Hepatocyte (in vitro differentiated cells): ENCODE results near the gene SCART1. TPM values are rescaled to one million over a fixed set of nuclear protein-coding genes. Genes with fewer than 3 reads are reported as not detected.

Source experiments
- DNase-seq: peaks from one replicate; pipeline ENCODE4 v3.0.0-alpha.2; 2016; ENCODE audit warnings: low spot score
- H2AFZ ChIP-seq: fragments of 200-600 bp; sonication (generic); 2 replicates; pipeline ENCODE4 v1.6.0; 2016; ENCODE audit warnings: antibody characterized with exemption, mild to moderate bottlenecking
- H3K27ac ChIP-seq: fragments of 200-600 bp; sonication (generic); 2 replicates; pipeline ENCODE4 v1.5.1; 2016; ENCODE audit warnings: mild to moderate bottlenecking
- H3K27me3 ChIP-seq: fragments of 200-600 bp; sonication (generic); 2 replicates; pipeline ENCODE4 v1.6.1; 2016
- H3K36me3 ChIP-seq: fragments of 200-600 bp; sonication (generic); replicated peaks from 2 replicates; pipeline ENCODE4 v1.5.1; 2016; ENCODE audit warnings: low read depth; ENCODE audit not compliant: insufficient read depth
- H3K4me1 ChIP-seq: fragments of 200-600 bp; sonication (generic); 2 replicates; pipeline ENCODE4 v1.5.1; 2016; ENCODE audit warnings: mild to moderate bottlenecking, moderate library complexity; ENCODE audit not compliant: insufficient read depth
- H3K4me2 ChIP-seq: fragments of 200-600 bp; sonication (generic); 2 replicates; pipeline ENCODE4 v1.6.0; 2016
- H3K4me3 ChIP-seq: fragments of 200-600 bp; sonication (generic); 2 replicates; pipeline ENCODE4 v1.5.1; 2016; ENCODE audit warnings: mild to moderate bottlenecking
- H3K79me2 ChIP-seq: fragments of 200-600 bp; sonication (generic); 2 replicates; pipeline ENCODE4 v1.6.0; 2017; ENCODE audit warnings: mild to moderate bottlenecking
- H3K9me2 ChIP-seq: fragments of 200-600 bp; sonication (generic); replicated peaks from 2 replicates; pipeline ENCODE4 v1.6.0; 2017; ENCODE audit warnings: mild to moderate bottlenecking; ENCODE audit not compliant: insufficient read depth
- H3K9me3 ChIP-seq: fragments of 200-600 bp; sonication (generic); 2 replicates; pipeline ENCODE4 v1.5.1; 2016; ENCODE audit warnings: low read depth, mild to moderate bottlenecking
- H4K20me1 ChIP-seq: fragments of 200-600 bp; sonication (generic); 2 replicates; pipeline ENCODE4 v1.6.0; 2016; ENCODE audit warnings: mild to moderate bottlenecking; ENCODE audit not compliant: insufficient read depth, poor library complexity, severe bottlenecking
- CTCF ChIP-seq: fragments of 200-600 bp; sonication (generic); IDR thresholded peaks from 2 replicates; pipeline ENCODE4 v1.5.1; 2016; ENCODE audit warnings: antibody characterized with exemption, mild to moderate bottlenecking; ENCODE audit not compliant: poor library complexity
- EZH2 ChIP-seq: fragments of 200-600 bp; sonication (generic); IDR thresholded peaks from 2 replicates; pipeline ENCODE4 v1.6.1; 2016; ENCODE audit warnings: antibody characterized with exemption, mild to moderate bottlenecking, borderline replicate concordance
- EZH2phosphoT487 ChIP-seq: fragments of 200-600 bp; sonication (generic); IDR thresholded peaks from one replicate; pipeline ENCODE4 v1.6.1; 2018; ENCODE audit warnings: antibody characterized with exemption, mild to moderate bottlenecking, low read depth, moderate library complexity; ENCODE audit not compliant: unreplicated experiment, severe bottlenecking
- WGBS: methylation state at CpG from one replicate; pipeline ENCODE4 v1.1.6; 2016; ENCODE audit warnings: low lambda C conversion rate; ENCODE audit errors: missing lambda C conversion rate; 5-methylcytosine and 5-hydroxymethylcytosine counted together
- polyA plus RNA-seq: library from polyadenylated mRNA; unstranded; fragments of >200 nt; fragmentation: Nextera tagmentation; extraction: Ambion mirVana; gene quantifications from 2 replicates; pipeline ENCODE4 v1.2.1, GENCODE V29; 2016
- total RNA-seq: library from RNA; depleted of rRNA; stranded (reverse); fragments of >200 nt; gene quantifications from 2 replicates; pipeline ENCODE4 v1.2.3, GENCODE V29; 2014

SCART1 gene
- total and polyA plus RNA-seq, 2 experiments from 2014 or later = 0.63 to 1.00 TPM

GRCh38 chr10:133454204-133454893, 604 bp downstream of the SCART1 start:
- no peak overlapping the region for H3K27ac ChIP-seq
- TF ChIP-seq EZH2phosphoT487 (no peak), EZH2 (no peak), CTCF (no peak)
- no peak for DNase-seq

GRCh38 chr10:133455196-133455595, 1.5 kb downstream of the SCART1 start:
- WGBS = 64% methylated on average over 5 of the region's 5 CpGs
- no peaks in the 10 kb centered on the region for H3K4me1 ChIP-seq
- no peaks in the 10 kb centered on the region for H4K20me1 ChIP-seq
- no peak overlapping the region for H3K4me2 ChIP-seq
- no peak overlapping the region for H2AFZ ChIP-seq
- H3K27me3 ChIP-seq = no peaks in the 10 kb centered on the region
- TF ChIP-seq EZH2phosphoT487 (no peak), EZH2 (no peak), CTCF (no peak)
- no peak overlapping the region for H3K4me3 ChIP-seq
- no peak overlapping the region for H3K27ac ChIP-seq
- no peaks in the 10 kb centered on the region for H3K9me3 ChIP-seq
- H3K9me2 ChIP-seq = no peaks in the 10 kb centered on the region
- H3K36me3 ChIP-seq = no peaks in the 10 kb centered on the region
- no peaks in the 10 kb centered on the region for H3K79me2 ChIP-seq
- no peak for DNase-seq

More at GRCh38 chr10:133454204-133454893, 604 bp downstream of the SCART1 start:
- Histone ChIP-seq H3K4me2 (no peak overlapping the region), H3K36me3 (no peaks in the 10 kb centered on the region), H3K9me2 (no peaks in the 10 kb centered on the region), H2AFZ (no peak overlapping the region), H4K20me1 (no peaks in the 10 kb centered on the region), H3K27me3 (no peaks in the 10 kb centered on the region), H3K4me1 (no peaks in the 10 kb centered on the region), H3K4me3 (no peak overlapping the region), H3K9me3 (no peaks in the 10 kb centered on the region), H3K79me2 (no peaks in the 10 kb centered on the region)
- 72% methylated on average over 6 of the region's 10 CpGs for WGBS

- Histone ChIP-seq H3K4me3 (no peak overlapping the region), H3K27ac (no peak overlapping the region), H4K20me1 (no peaks in the 10 kb centered on the region), H3K27me3 (no peaks in the 10 kb centered on the region), H3K79me2 (no peaks in the 10 kb centered on the region), H3K9me2 (no peaks in the 10 kb centered on the region), H3K4me2 (no peak overlapping the region), H2AFZ (no peak overlapping the region), H3K9me3 (no peaks in the 10 kb centered on the region), H3K4me1 (no peaks in the 10 kb centered on the region), H3K36me3 (no peaks in the 10 kb centered on the region)
- DNase-seq = no peak
- TF ChIP-seq EZH2phosphoT487 (no peak), EZH2 (no peak), CTCF (no peak)
- WGBS = 90% methylated on average over 7 of the region's 7 CpGs
Observed at GRCh38 chr10:133455611-133456031, 1.9 kb downstream of the SCART1 start.
